Skin of body (tissue), 2 donors: ENCODE measurements around the gene ADCY2. TPM values are rescaled to one million over a fixed set of nuclear protein-coding genes. Genes with fewer than 3 reads are reported as not detected.
"Not testable (repeated sequence)": the region's sequence is repeated elsewhere in the genome, so short reads cannot be mapped to it uniquely, and the experiment has no call there.

Experiments used
- DNase-seq: peaks from one replicate; lab custom pipeline; 2025; lab: John Stamatoyannopoulos, UW
- total RNA-seq: library from RNA; depleted of rRNA; stranded (reverse); fragments of >200 nt; gene quantifications from one replicate; pipeline ENCODE4 v1.2.3, GENCODE V29; 2014

Gene ADCY2
- total RNA-seq, 1 donor from 2014 or later, result 6.9 TPM

- no peak for DNase-seq
Observed at GRCh38 chr5:7395432-7395946, 449 bp upstream of the ADCY2 start.

GRCh38 chr5:7396713-7397454, 946 bp downstream of the ADCY2 start:
- DNase-seq, result peak; percentile 80

- DNase-seq, result no peak
Observed at GRCh38 chr5:7397937-7398336, 2.0 kb downstream of the ADCY2 start.

GRCh38 chr5:7398596-7399280, 2.8 kb downstream of the ADCY2 start:
- DNase-seq, result no peak

GRCh38 chr5:7405277-7405676, 9.3 kb downstream of the ADCY2 start:
- no peak for DNase-seq

GRCh38 chr5:7410936-7411511, 15.1 kb downstream of the ADCY2 start:
- no peak for DNase-seq

GRCh38 chr5:7412409-7412808, 16.5 kb downstream of the ADCY2 start:
- no peak for DNase-seq

GRCh38 chr5:7415123-7415522, 19.2 kb downstream of the ADCY2 start:
- no peak for DNase-seq

GRCh38 chr5:7415587-7416535, 19.9 kb downstream of the ADCY2 start:
- no peak for DNase-seq

- no peak for DNase-seq
Observed at GRCh38 chr5:7418276-7418675, 22.3 kb downstream of the ADCY2 start.

- DNase-seq, result no peak
Observed at GRCh38 chr5:7419367-7419766, 23.4 kb downstream of the ADCY2 start.

- DNase-seq, result no peak
Observed at GRCh38 chr5:7419846-7420245, 23.9 kb downstream of the ADCY2 start.

- DNase-seq, result no peak
Observed at GRCh38 chr5:7420510-7421280, 24.8 kb downstream of the ADCY2 start.

- no peak for DNase-seq
Observed at GRCh38 chr5:7422316-7423106, 26.6 kb downstream of the ADCY2 start.

GRCh38 chr5:7423231-7423630, 27.3 kb downstream of the ADCY2 start:
- DNase-seq, result not testable (repeated sequence)

GRCh38 chr5:7425830-7426229, 29.9 kb downstream of the ADCY2 start:
- no peak for DNase-seq

- DNase-seq, result no peak
Observed at GRCh38 chr5:7426284-7426683, 30.3 kb downstream of the ADCY2 start.

- no peak for DNase-seq
Observed at GRCh38 chr5:7434914-7435313, 39.0 kb downstream of the ADCY2 start.

- no peak for DNase-seq
Observed at GRCh38 chr5:7435503-7435902, 39.6 kb downstream of the ADCY2 start.

- DNase-seq, result no peak
Observed at GRCh38 chr5:7436521-7436920, 40.6 kb downstream of the ADCY2 start.
